Peyer's patch (tissue), 4 donors: ENCODE results near the gene C14orf119. TPM values are rescaled to one million over a fixed set of nuclear protein-coding genes. Genes with fewer than 3 reads are reported as not detected.

Experiments used
- DNase-seq, 3 donors: peaks; one replicate each; pipeline ENCODE4 v3.0.0-alpha.2; 2017 to 2019
- H3K27ac ChIP-seq, 4 donors: fragments of 200-600 bp; sonication (generic); one replicate each; pipeline ENCODE4 v1.5.1; 2016 to 2019
- H3K27me3 ChIP-seq, 2 donors: fragments of 200-600 bp; sonication (generic); one replicate each; pipeline ENCODE4 v1.5.1; 2019
- H3K36me3 ChIP-seq, 3 donors: fragments of 200-600 bp; sonication (generic); one replicate each; pipeline ENCODE4 v1.5.1; 2016 to 2019
- H3K4me1 ChIP-seq, 4 donors: fragments of 200-600 bp; sonication (generic); one replicate each; pipeline ENCODE4 v1.5.1; 2016 to 2019
- H3K4me3 ChIP-seq, 4 donors: fragments of 200-600 bp; sonication (generic); 1 replicate in 3 of 4; 2 replicates in 1 of 4; pipeline ENCODE4 v1.5.1; 2016 to 2019; ENCODE audit warnings: mild to moderate bottlenecking in 1 of 4
- H3K9me3 ChIP-seq, 4 donors: fragments of 200-600 bp; sonication (generic); one replicate each; pipeline ENCODE4 v1.5.1; 2016 to 2019; ENCODE audit warnings: mild to moderate bottlenecking in 1 of 4
- CTCF ChIP-seq, 6 experiments: fragments of 450-650 bp in 4 of 6; fragments of 200-600 bp in 2 of 6; sonication (generic) in 1 of 6; IDR thresholded peaks; one replicate each; pipeline ENCODE4 v1.5.1; 2017 to 2019; ENCODE audit warnings: antibody characterized with exemption in 6 of 6, mild to moderate bottlenecking in 3 of 6, moderate library complexity in 1 of 6
- POLR2A ChIP-seq, 2 donors: fragments of 450-650 bp; IDR thresholded peaks; one replicate each; pipeline ENCODE4 v1.5.1; 2017; ENCODE audit warnings: antibody characterized with exemption in 2 of 2, mild to moderate bottlenecking in 2 of 2, moderate library complexity in 2 of 2
- total RNA-seq, 4 donors: library from RNA; depleted of rRNA; stranded (reverse); fragments of >200 nt; gene quantifications; one replicate each; pipeline ENCODE4 v1.1.0, GENCODE V29; 2016

C14orf119 gene
- total RNA-seq, 4 donors from 2014 or later: 5.0 to 30.3 (median 18.8) TPM

GRCh38 chr14:23125011-23125410, 29.7 kb downstream of the C14orf119 start:
- no peaks in the 10 kb centered on the region for H3K9me3 ChIP-seq
- no peak overlapping the region for H3K27ac ChIP-seq
- no peak for DNase-seq

GRCh38 chr14:23125933-23126524, 30.7 kb downstream of the C14orf119 start:
- Histone ChIP-seq H3K36me3 (peaks cover 0 to 17% (median 0%) of the 10 kb centered on the region in 3 donors), H3K4me1 (peaks cover 0 to 7% (median 0%) of the 10 kb centered on the region in 4 donors), H3K4me3 (no peak overlapping the region), H3K27me3 (no peaks in the 10 kb centered on the region), H3K9me3 (no peaks in the 10 kb centered on the region), H3K27ac (no peak overlapping the region)
- TF ChIP-seq CTCF (IDR thresholded peaks at IDR 0.05): no peak
- no peak for TF ChIP-seq POLR2A (IDR thresholded peaks at IDR 0.05)
- no peak for DNase-seq

More at GRCh38 chr14:23125011-23125410, 29.7 kb downstream of the C14orf119 start:
- Histone ChIP-seq H3K4me1 (peaks cover 0 to 9% (median under 1%) of the 10 kb centered on the region in 4 donors), H3K4me3 (no peak overlapping the region), H3K36me3 (peaks cover 0 to 17% (median 0%) of the 10 kb centered on the region in 3 donors), H3K27me3 (no peaks in the 10 kb centered on the region)
- TF ChIP-seq CTCF (IDR thresholded peaks at IDR 0.05) (no peak), POLR2A (IDR thresholded peaks at IDR 0.05) (no peak)

GRCh38 chr14:23126548-23127278, 31.4 kb downstream of the C14orf119 start:
- Histone ChIP-seq H3K27ac (no peak overlapping the region), H3K9me3 (no peaks in the 10 kb centered on the region), H3K27me3 (no peaks in the 10 kb centered on the region), H3K36me3 (peaks cover 0 to 17% (median 0%) of the 10 kb centered on the region in 3 donors), H3K4me3 (no peak overlapping the region), H3K4me1 (peaks cover 0 to under 1% (median 0%) of the 10 kb centered on the region in 4 donors)
- no peak for TF ChIP-seq POLR2A (IDR thresholded peaks at IDR 0.05)
- no peak for TF ChIP-seq CTCF (IDR thresholded peaks at IDR 0.05)
- DNase-seq: no peak

- Histone ChIP-seq H3K4me1 (no peaks in the 10 kb centered on the region), H3K9me3 (no peaks in the 10 kb centered on the region), H3K4me3 (no peak overlapping the region), H3K36me3 (peaks cover 0 to 17% (median 0%) of the 10 kb centered on the region in 3 donors), H3K27ac (no peak overlapping the region), H3K27me3 (no peaks in the 10 kb centered on the region)
- no peak for TF ChIP-seq POLR2A (IDR thresholded peaks at IDR 0.05)
- no peak for TF ChIP-seq CTCF (IDR thresholded peaks at IDR 0.05)
- no peak for DNase-seq
Observed at GRCh38 chr14:23127861-23128260, 32.6 kb downstream of the C14orf119 start.

GRCh38 chr14:23128969-23129758, 33.9 kb downstream of the C14orf119 start:
- TF ChIP-seq CTCF (IDR thresholded peaks at IDR 0.05) (no peak), POLR2A (IDR thresholded peaks at IDR 0.05) (no peak)
- peaks cover 0 to 17% (median 0%) of the 10 kb centered on the region in 3 donors for H3K36me3 ChIP-seq
- H3K4me3 ChIP-seq: no peak overlapping the region
- H3K27ac ChIP-seq: no peak overlapping the region
- no peaks in the 10 kb centered on the region for H3K9me3 ChIP-seq
- no peaks in the 10 kb centered on the region for H3K4me1 ChIP-seq
- DNase-seq: no peak
- H3K27me3 ChIP-seq: no peaks in the 10 kb centered on the region
